G401.6 (cell line): ENCODE data around the gene TANC1.

ENCODE experiments used
- FAIRE-seq: peaks from 2 replicates; lab custom pipeline; 2012; peaks lifted over from hg19 to GRCh38; lab: Jason Lieb, UNC

The TANC1 gene

DNA sequence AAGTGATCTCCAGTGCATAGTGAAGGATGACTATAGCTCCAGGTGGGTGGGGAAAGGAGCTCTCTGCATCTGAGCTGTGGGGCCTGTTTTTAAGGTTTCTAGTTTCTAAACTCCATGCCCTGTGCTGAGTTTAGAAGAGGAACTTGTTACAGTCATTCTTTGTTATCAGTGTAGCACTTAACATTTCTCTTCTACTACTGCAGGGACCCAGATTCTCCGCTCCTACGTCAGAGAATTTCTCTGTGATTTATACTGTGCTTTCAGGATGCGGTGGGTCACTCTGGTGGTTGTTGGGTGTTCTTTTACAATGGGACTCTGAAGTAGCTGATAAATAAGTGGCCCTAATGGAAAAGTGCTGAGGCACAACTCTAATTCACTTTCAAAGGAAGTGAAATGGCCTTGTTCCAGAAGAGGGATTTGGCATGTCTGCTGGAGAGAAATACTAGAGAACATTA is 196.0 kb downstream of the TANC1 start:
- no peak for FAIRE-seq

DNA sequence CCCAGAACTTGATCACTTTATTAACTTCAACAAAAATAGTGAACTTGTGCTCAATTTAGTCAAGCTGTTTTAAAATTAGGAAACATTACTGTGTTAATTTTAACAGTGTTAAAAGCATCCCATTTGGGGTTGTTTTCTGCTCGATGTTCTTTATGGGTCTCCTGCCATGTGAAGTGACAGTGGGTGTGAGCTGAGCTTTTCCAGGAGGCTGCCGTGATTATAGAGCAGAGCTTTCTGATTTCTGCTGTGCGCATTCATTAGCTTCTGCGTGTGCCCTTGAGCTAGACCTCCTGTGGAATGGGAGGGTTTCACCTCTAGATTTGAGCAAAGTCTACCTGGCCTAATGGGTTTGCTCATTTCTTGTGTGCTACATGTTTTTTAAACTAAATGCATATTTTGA is 196.6 kb downstream of the TANC1 start:
- no peak for FAIRE-seq

- no peak for FAIRE-seq
Observed at GRCh38 chr2:159168707-159169106, 200.3 kb downstream of the TANC1 start.

- no peak for FAIRE-seq
Observed at GRCh38 chr2:159169187-159169586, 200.7 kb downstream of the TANC1 start.

DNA sequence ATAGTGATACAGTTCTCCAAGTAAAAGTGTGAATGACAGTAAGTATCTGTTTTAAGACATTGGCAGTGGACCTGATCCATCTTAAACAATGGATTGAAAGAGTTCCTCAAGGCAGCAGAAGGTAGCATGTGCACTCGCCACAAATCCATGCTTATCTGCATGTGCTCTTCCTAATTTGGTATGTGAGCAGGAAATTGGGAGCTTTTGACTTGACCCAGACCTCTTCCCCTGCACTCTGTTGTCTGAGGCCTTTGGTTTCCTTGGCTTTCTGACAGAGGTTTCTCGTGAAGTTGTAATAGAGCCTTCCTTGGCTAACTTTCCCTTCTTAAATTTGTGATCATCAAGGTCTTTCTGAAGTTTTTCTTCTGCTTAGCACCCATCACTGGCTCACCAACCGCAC is 204.0 kb downstream of the TANC1 start:
- FAIRE-seq, result no peak

DNA sequence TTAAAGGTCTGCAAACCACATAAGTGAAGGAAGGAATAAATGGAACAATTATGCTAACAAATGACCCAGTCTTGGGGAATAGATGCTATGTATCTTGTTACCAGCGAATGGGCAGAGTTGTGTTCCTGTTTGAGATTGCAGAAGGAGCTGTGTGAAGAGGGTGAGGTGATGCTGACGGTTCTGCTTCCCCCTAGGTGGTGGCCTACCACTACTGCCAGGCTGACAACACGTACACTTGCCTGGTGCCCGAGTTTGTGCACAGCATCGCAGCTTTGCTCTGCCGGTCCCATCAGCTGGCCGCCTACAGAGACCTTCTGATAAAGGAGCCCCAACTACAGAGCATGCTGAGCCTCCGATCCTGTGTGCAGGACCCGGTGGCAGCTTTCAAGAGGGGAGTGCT is 206.3 kb downstream of the TANC1 start:
- no peak for FAIRE-seq

DNA sequence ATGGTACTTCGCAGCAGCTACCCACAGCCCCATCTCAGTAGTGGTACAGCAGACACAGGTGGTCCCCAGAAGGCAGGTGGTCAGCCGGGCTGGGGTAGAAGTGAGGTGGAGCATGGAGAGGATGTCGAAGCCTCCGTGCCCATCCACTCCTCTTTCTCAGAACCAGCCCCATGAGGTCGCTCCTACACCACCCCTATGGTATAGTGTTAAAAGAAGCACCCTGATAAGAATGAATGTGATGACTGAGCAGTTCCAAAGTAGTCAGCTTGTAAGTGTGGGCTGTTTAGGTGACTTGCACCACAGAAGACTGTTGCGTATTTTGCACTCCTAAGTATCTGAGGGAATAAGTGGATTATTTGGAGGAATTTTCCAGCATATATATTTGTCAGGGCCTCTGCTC is 206.7 kb downstream of the TANC1 start:
- no peak for FAIRE-seq

DNA sequence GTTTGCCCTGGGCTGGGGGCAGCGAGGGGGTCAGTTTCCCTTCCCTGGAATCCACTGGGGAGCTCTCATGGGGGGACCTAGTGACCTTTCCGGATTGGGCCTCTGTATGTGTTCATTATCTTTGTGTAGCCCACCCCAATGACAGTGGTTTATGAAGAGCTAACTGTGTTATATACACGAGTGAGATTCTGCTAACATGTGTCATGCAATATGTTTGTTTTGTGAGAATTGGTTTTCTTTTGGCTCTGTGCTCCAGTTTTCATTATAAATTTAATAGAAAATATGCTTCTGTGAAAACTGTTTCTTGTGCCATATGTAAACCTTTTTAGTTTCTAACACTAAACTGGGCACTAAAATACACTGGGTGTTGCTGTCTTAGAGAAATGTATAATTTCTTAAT is 207.5 kb downstream of the TANC1 start:
- FAIRE-seq, result no peak

GRCh38 chr2:159176555-159176954 is 208.1 kb downstream of the TANC1 start:
- no peak for FAIRE-seq

GRCh38 chr2:159177357-159177756 is 208.9 kb downstream of the TANC1 start:
- no peak for FAIRE-seq

DNA sequence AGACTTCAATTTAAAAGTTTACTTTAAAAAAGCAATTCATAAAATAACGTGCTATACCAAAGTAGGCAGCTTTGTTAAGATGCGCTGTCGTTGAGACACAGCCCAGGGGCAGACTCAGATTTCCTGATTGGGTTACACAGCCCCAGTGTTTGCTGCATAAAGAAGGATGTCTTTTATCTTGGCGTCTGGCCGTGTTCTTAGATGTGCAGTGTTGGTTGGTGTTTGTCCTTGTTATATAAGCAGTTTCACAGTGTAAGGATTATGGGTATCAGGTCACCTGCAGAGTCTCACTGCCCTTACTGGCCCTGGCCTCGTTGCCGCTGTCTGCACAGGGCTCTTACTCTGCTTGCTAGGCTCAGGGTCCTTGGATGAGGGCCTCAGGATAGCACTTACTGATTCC is 209.5 kb downstream of the TANC1 start:
- FAIRE-seq, result no peak

GRCh38 chr2:159179096-159179495 is 210.7 kb downstream of the TANC1 start:
- no peak for FAIRE-seq

DNA sequence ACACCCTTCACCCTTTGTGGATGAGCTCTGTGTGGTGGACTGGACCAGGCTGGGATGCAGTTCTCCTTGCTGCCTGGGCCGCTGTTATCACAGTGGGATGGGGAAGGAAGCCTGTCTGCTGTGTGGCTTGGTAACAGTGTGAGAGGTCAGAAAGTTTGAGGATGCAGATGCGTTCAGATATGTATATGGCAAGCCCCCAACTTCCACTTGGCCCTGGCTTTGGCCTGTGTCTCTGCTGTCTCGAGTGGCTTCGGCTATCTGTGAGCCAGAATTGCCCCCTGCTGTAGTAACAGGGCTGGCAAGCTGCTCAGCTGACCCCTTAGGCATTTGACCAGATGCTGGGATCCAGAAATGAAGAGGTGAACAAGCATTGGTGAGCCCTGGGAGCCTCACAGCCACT is 211.3 kb downstream of the TANC1 start:
- no peak for FAIRE-seq

DNA sequence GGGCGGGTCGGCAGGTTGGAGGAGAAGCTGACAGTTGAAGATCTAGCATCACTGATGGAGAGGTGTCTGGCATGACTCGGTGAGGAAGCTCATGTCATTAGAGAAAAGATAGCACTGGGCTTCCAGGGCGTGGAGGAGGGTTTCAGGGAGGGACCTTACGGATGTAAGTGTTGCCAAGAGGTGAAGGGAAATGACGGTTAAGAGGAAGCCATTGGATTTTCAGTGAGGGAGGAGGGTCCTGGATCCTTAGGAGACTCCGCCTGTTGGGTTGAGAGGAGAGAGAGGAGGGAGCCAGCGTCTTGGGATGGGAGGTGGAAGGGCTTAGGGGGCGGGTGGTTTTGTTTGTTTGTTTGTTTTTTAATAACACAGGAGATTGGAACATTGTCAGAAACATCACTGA is 214.9 kb downstream of the TANC1 start:
- no peak for FAIRE-seq

DNA sequence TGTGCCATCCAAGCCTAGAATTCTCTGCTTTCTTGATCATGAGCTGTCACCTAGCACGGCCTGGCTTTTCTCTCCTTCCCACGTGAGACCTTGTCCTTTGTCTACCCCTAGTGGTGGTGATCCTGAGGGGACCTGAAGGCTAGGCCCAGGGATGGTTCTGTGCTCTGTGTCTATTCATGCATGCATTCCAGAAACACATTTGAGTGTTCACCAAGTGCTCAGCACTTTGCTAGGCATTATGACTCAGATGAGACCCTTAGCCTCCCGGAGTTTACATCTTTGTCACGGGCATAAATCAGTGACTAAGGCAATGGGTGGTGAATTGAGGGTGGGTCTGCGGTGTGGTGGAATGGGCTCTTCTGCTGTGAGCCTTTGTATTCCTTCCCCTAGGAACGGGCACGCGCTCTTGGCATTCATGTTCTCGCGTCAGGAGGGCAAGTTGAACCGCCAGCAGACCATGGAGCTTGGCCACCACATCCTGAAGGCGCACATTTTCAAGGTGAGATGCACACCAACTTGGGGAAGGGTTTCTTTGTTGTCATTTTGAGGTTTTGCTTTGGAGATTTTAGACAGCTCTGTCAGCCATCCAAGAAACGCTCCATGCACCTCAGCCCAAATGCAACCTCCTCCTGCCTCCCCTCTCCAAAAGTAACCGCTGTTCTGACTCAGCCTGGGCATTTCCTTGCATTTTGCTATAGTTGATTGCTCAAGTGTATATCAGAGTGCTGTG is 217.1 kb downstream of the TANC1 start:
- no peak for FAIRE-seq

- no peak for FAIRE-seq
Observed at GRCh38 chr2:159186462-159186861, 218.0 kb downstream of the TANC1 start.

GRCh38 chr2:159187106-159187505 is 218.7 kb downstream of the TANC1 start:
- FAIRE-seq, result no peak

DNA sequence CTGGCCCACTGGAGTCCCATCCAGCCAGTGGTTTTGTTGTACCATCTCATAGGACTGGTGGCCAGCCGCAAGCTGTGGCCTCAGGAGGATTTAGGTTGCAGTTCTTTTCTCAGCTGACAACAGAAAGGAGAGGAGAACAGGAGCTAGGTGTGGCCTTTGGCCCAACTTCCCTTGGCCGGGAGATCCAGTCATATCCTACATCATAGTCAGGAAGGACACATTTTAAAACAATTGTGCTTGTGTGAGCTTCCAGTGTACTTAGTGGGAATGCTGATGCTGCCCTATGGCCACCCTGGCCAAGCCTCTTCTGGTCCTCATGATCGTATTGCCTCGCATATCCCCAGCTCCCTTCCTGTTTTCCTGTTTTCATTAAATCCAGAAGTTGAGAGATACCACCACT is 220.0 kb downstream of the TANC1 start:
- no peak for FAIRE-seq

DNA sequence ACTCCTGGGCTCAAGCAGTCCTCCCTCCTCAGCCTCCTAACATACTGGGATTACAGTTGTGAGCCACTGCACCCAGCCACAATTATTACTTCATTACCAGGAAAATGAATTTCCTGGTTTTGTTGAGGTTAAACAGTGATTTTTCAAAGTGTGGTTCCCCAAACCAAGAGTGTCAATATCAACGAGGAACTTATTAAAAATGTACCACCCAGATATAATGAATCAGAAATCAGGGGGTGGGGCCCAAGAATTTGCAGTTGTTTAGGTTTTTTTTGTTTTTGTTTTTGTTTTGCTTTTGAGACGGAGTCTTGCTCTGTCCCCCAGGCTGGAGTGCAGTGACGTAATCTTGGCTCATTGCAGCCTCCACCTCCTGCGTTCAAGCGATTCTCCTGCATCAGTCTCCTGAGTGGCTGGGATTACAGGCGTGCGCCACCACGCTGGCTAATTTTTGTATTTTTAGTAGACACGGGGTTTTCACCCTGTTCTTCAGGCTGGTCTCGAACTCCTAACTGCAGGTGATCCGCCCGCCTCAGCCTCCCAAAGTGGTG is 224.0 kb downstream of the TANC1 start:
- FAIRE-seq, result no peak

- FAIRE-seq, result no peak
Observed at GRCh38 chr2:159193791-159194190, 225.4 kb downstream of the TANC1 start.

GRCh38 chr2:159194241-159194640 is 225.8 kb downstream of the TANC1 start:
- FAIRE-seq, result no peak

DNA sequence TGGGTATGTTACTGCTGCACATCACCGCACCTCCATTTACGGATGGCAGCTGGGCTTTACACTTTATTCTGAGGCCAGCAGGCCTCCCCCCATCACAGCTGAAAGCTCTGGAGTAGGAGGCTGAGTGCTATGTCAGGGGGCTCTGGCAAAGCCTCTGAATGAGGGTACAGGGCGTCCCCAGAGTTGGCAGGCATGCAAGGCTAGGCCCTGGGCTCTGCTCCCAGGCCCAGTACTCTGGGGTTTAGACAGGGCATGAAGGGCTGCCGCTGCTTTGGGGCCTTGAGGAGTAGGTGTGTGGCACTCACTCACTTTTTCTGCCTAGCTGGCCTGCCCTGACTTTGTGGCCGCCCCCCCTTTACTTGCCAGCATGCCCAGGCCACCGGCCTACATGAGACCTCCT is 227.3 kb downstream of the TANC1 start:
- no peak for FAIRE-seq

DNA sequence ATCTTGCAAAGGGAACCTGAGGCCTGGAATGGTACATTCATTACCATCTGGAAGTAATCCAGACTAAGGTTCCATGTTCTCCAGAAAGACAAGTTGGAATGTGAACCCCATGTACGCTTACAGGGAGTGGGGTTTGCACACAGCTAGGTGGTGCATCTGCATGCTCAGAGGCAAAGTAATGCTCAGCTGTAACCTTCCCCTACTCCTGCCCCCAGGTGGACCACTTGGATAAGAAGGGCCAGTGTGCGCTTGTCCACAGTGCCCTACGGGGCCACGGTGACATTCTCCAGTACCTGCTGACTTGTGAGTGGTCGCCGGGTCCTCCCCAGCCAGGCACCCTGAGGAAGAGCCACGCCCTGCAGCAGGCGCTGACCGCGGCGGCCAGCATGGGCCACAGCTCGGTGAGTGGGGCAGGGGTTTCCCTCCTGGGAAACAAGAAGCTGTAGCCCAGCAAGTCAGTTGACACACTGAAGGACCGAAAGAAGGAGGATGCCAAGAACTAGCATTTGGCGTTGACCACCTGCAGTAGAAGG is 228.0 kb downstream of the TANC1 start:
- FAIRE-seq, result no peak

DNA sequence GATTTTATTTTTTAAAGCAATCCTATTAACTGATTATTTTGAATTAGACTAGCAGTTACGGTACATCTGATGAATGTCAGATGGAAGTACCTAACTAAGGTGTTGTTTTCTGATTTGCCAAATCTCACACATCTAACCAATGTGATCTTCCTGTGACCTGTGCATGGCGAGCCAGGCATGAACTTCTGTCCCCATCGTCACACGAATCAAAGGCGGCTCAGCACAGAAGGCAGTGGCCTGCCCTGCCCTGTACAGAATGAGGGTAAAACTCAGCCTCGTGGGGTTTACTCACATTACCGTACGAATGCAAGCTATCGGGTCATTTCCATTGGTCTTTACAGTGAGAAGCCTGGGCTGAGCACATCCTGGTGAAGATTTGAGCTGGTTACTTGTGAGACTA is 230.8 kb downstream of the TANC1 start:
- FAIRE-seq, result no peak
